IMR-90 (cell line): Measurements from ENCODE around the gene ITGA6. TPM values are rescaled to one million over a fixed set of nuclear protein-coding genes. Genes with fewer than 3 reads are reported as not detected.

Experiments used
- ATAC-seq: fragments of 200-7000 bp; cut with Tn5 transposase; 2 replicates; pipeline ENCODE4 v1.9.1; 2020; ENCODE audit warnings: low read depth, mild to moderate bottlenecking, moderate library complexity
- BruUV-seq: library from RNA; stranded (reverse); fragments of 400-500 nt; replicated peaks from 2 replicates; lab custom pipeline; 2021; lab: Mats Ljungman, UMichigan
- CTCF ChIA-PET: fragments of 300-600 bp; formaldehyde crosslinking; extraction: SDS; loops from one replicate; lab custom pipeline; 2021; ENCODE audit warnings: antibody characterized with exemption; lab: Yijun Ruan, JAX
- POLR2A ChIA-PET: fragments of 300-600 bp; sonication (Branson Sonifier 250); formaldehyde crosslinking; loops from one replicate; lab custom pipeline; 2022; ENCODE audit warnings: antibody characterized with exemption; ENCODE audit not compliant: unreplicated experiment; lab: Charles Lee
- DNase-seq: peaks from one replicate; pipeline ENCODE4 v3.0.0; 2013
- H2AFZ ChIP-seq: replicated peaks from 2 replicates; pipeline ENCODE3; 2013; ENCODE audit warnings: low read length, mild to moderate bottlenecking; ENCODE audit not compliant: poor library complexity
- H2AK5ac ChIP-seq: 2 replicates; pipeline ENCODE4 v1.6.1; 2013; ENCODE audit warnings: low read depth, low read length, inconsistent platforms
- H2AK9ac ChIP-seq: replicated peaks from 2 replicates; pipeline ENCODE3; 2013; ENCODE audit warnings: mild to moderate bottlenecking, low read depth, low read length, moderate library complexity; ENCODE audit not compliant: poor library complexity
- H2BK120ac ChIP-seq: 2 replicates; pipeline ENCODE4 v1.6.1; 2013; ENCODE audit warnings: low read depth, low read length, inconsistent platforms
- H2BK15ac ChIP-seq: 3 replicates; pipeline ENCODE4 v1.6.1; 2013; ENCODE audit warnings: low read depth, low read length, inconsistent platforms
- H2BK20ac ChIP-seq: 2 replicates; pipeline ENCODE4 v1.6.1; 2013; ENCODE audit warnings: low read depth, mild to moderate bottlenecking, inconsistent platforms, low read length, moderate library complexity
- H2BK5ac ChIP-seq: 2 replicates; pipeline ENCODE4 v1.6.1; 2013; ENCODE audit warnings: mild to moderate bottlenecking, low read depth, low read length, inconsistent platforms; ENCODE audit not compliant: poor library complexity, severe bottlenecking
- H3K14ac ChIP-seq: replicated peaks from 2 replicates; pipeline ENCODE4 v1.6.1; 2013; ENCODE audit warnings: low read depth, low read length, inconsistent platforms
- H3K18ac ChIP-seq: 2 replicates; pipeline ENCODE4 v1.6.1; 2013; ENCODE audit warnings: low read depth, low read length, control low read depth
- H3K23ac ChIP-seq: 2 replicates; pipeline ENCODE4 v1.6.1; 2013; ENCODE audit warnings: low read depth, low read length, inconsistent platforms
- H3K27ac ChIP-seq: 2 replicates; pipeline ENCODE4 v1.5.1; 2013; ENCODE audit warnings: mild to moderate bottlenecking, control low read depth, low read length; ENCODE audit not compliant: insufficient read depth
- H3K27me3 ChIP-seq: 2 replicates; pipeline ENCODE4 v1.6.1; 2013; ENCODE audit warnings: low read length; ENCODE audit not compliant: control insufficient read depth, insufficient read depth
- H3K36me3 ChIP-seq: 2 replicates; pipeline ENCODE4 v1.6.1; 2013; ENCODE audit warnings: low read length, mixed read lengths; ENCODE audit not compliant: control insufficient read depth, insufficient read depth
- H3K4ac ChIP-seq: 2 replicates; pipeline ENCODE4 v1.6.1; 2013; ENCODE audit warnings: low read depth, low read length, inconsistent platforms
- H3K4me1 ChIP-seq: 2 replicates; pipeline ENCODE4 v1.6.1; 2013; ENCODE audit warnings: low read length, mixed read lengths; ENCODE audit not compliant: control insufficient read depth, insufficient read depth
- H3K4me2 ChIP-seq: 2 replicates; pipeline ENCODE4 v1.6.1; 2013; ENCODE audit warnings: low read depth, mild to moderate bottlenecking, control low read depth, low read length, moderate library complexity
- H3K4me3 ChIP-seq: 2 replicates; pipeline ENCODE4 v1.5.1; 2013; ENCODE audit warnings: low read depth, mild to moderate bottlenecking, control low read depth, low read length, moderate library complexity; ENCODE audit not compliant: insufficient read depth
- H3K56ac ChIP-seq: 2 replicates; pipeline ENCODE4 v1.6.1; 2013; ENCODE audit warnings: low read length, inconsistent platforms; ENCODE audit not compliant: insufficient read depth; ENCODE audit errors: extremely low read depth
- H3K79me1 ChIP-seq, 2 experiments: 2 replicates each; pipeline ENCODE4 v1.6.1; 2013; ENCODE audit warnings: low read length in 2 of 2, inconsistent platforms in 1 of 2, low read depth in 1 of 2
- H3K9ac ChIP-seq: 2 replicates; pipeline ENCODE4 v1.6.1; 2013; ENCODE audit warnings: low read depth, low read length, control low read depth
- H3K9me1 ChIP-seq: 2 replicates; pipeline ENCODE4 v1.6.1; 2013; ENCODE audit warnings: low read length, inconsistent platforms; ENCODE audit not compliant: insufficient read depth
- H3K9me3 ChIP-seq: 2 replicates; pipeline ENCODE4 v1.6.1; 2013; ENCODE audit warnings: low read length; ENCODE audit not compliant: control insufficient read depth, insufficient read depth
- H4K20me1 ChIP-seq: 2 replicates; pipeline ENCODE4 v1.6.1; 2013; ENCODE audit warnings: low read length, inconsistent platforms; ENCODE audit not compliant: insufficient read depth
- H4K5ac ChIP-seq: 2 replicates; pipeline ENCODE4 v1.6.1; 2013; ENCODE audit warnings: mild to moderate bottlenecking, low read depth, low read length, control low read depth
- H4K8ac ChIP-seq, 2 experiments: 2 replicates each; pipeline ENCODE4 v1.6.1; 2013; ENCODE audit warnings: low read depth in 2 of 2, low read length in 2 of 2, control low read depth in 1 of 2, inconsistent platforms in 1 of 2
- H4K91ac ChIP-seq: 2 replicates; pipeline ENCODE4 v1.6.1; 2013; ENCODE audit warnings: low read depth, low read length, inconsistent platforms; ENCODE audit not compliant: insufficient read depth
- CTCF ChIP-seq: conservative IDR thresholded peaks from 2 replicates; pipeline ENCODE4 v1.5.1; 2012; ENCODE audit warnings: mild to moderate bottlenecking, low read depth, low read length, improper control_type of control experiment
- NFE2L2 ChIP-seq: fragments of 150-350 bp; IDR thresholded peaks from 2 replicates; pipeline ENCODE4 v1.6.1; 2016; ENCODE audit warnings: low read depth, mild to moderate bottlenecking, low read length
- WGBS, 2 experiments: methylation state at CpG; one replicate each; pipeline versions ENCODE4 v1.1.5 to v1.1.7; 2013; ENCODE audit warnings: missing lambda C conversion rate in 2 of 2; ENCODE audit not compliant: insufficient read length in 1 of 2; ENCODE audit errors: extremely low coverage in 2 of 2; 5-methylcytosine and 5-hydroxymethylcytosine counted together
- dilution Hi-C: fragments of 300-500 bp; cut with HindIII; formaldehyde crosslinking; loops from one replicate; pipeline ENCODE4 v1.14.3; 2018; ENCODE audit warnings: low sequenced_read_pairs; ENCODE audit not compliant: unreplicated experiment
- in situ Hi-C: fragments of 300-500 bp; cut with MboI; formaldehyde crosslinking; loops from 3 replicates; pipeline ENCODE4 v1.14.3; 2019; ENCODE audit warnings: low sequenced_read_pairs, inconsistent platforms, mixed read lengths
- intact Hi-C: fragments of 100-400 bp; cut with micrococcal nuclease; formaldehyde crosslinking; loops from 2 replicates; pipeline ENCODE4 v1.10.0; 2022
- polyA plus RNA-seq, 3 experiments: library from polyadenylated mRNA; depleted of rRNA; stranded (reverse); fragments of >200 nt; gene quantifications; 2 replicates each; pipeline ENCODE4 v1.2.3, GENCODE V29; 2012; ENCODE audit warnings: low replicate concordance in 1 of 3
- total RNA-seq: library from RNA; depleted of rRNA; stranded (reverse); fragments of >200 nt; gene quantifications from 2 replicates; pipeline ENCODE4 v1.2.3, GENCODE V29; 2012

ITGA6 gene
- total and polyA plus RNA-seq, 2 of the 4 experiments (the other 2 are of a cell fraction), result 12.5 to 43.9 TPM

GRCh38 chr2:172507199-172507598, 79.8 kb downstream of the ITGA6 start:
- WGBS, 2 experiments, result no CpG with 5 or more reads among the region's 4 CpGs
- no peak overlapping the region for H2BK5ac ChIP-seq
- H2AK9ac ChIP-seq, result no peak overlapping the region
- H2AFZ ChIP-seq, result no peak overlapping the region
- no peak overlapping the region for H4K91ac ChIP-seq
- no peak overlapping the region for H2BK15ac ChIP-seq
- no peak overlapping the region for H3K56ac ChIP-seq
- ATAC-seq (no peak), DNase-seq (no peak)
- H4K8ac ChIP-seq, result no peak overlapping the region
- BruUV-seq, result no TSS peak
- intact Hi-C loops, result no loop called here
- H3K4ac ChIP-seq, result no peak overlapping the region
- no peaks in the 10 kb centered on the region for H3K27me3 ChIP-seq
- H3K9me3 ChIP-seq, result peaks cover 8% of the 10 kb centered on the region
- H3K36me3 ChIP-seq, result no peaks in the 10 kb centered on the region; the same call in 1 of the 2 replicates
- H2AK5ac ChIP-seq, result no peak overlapping the region
- H3K23ac ChIP-seq, result no peak overlapping the region
- no peaks in the 10 kb centered on the region for H3K9me1 ChIP-seq
- no peak overlapping the region for H3K9ac ChIP-seq
- in situ Hi-C loops, result no loop called here
- no peak overlapping the region for H3K18ac ChIP-seq
- no peaks in the 10 kb centered on the region; a peak in 1 of 4 replicates for H3K79me1 ChIP-seq
- H2BK120ac ChIP-seq, result no peak overlapping the region
- no peak overlapping the region for H2BK20ac ChIP-seq
- no peak overlapping the region for H4K5ac ChIP-seq
- no peaks in the 10 kb centered on the region for H3K4me1 ChIP-seq
- no peaks in the 10 kb centered on the region for H4K20me1 ChIP-seq
- no peak overlapping the region for H3K27ac ChIP-seq
- no peak overlapping the region for H3K4me2 ChIP-seq
- dilution Hi-C loops, result no loop called here
- ChIA-PET CTCF (no interaction called here), POLR2A (no interaction called here)
- no peak overlapping the region for H3K14ac ChIP-seq
- TF ChIP-seq CTCF, result no peak
- TF ChIP-seq NFE2L2, result no peak
- H3K4me3 ChIP-seq, result no peak overlapping the region
